HepG2 (cell line): Measurements from ENCODE around the gene RTEL1. TPM values are rescaled to one million over a fixed set of nuclear protein-coding genes. Genes with fewer than 3 reads are reported as not detected.
A peak's percentile ranks its signal among the peaks of the same experiment; 100 is the strongest.

Experiments used
- DR1 ChIP-seq: sonication (generic); formaldehyde crosslinking; IDR thresholded peaks from 2 replicates; pipeline ENCODE4 v1.8.0; 2021; ENCODE audit warnings: mild to moderate bottlenecking, missing genetic modification reagents, inconsistent platforms
- E2F1 ChIP-seq: sonication (generic); formaldehyde crosslinking; IDR thresholded peaks from 2 replicates; pipeline ENCODE4 v1.5.0; 2020; ENCODE audit warnings: missing genetic modification reagents
- EED ChIP-seq: sonication (generic); formaldehyde crosslinking; IDR thresholded peaks from 2 replicates; pipeline ENCODE4 v1.5.0; 2020; ENCODE audit warnings: mild to moderate bottlenecking, missing genetic modification reagents
- FUBP1 ChIP-seq: sonication (generic); formaldehyde crosslinking; IDR thresholded peaks from 2 replicates; pipeline ENCODE4 v1.5.1; 2020; ENCODE audit warnings: missing genetic modification reagents, mild to moderate bottlenecking, borderline replicate concordance
- HIVEP1 ChIP-seq: sonication (generic); formaldehyde crosslinking; IDR thresholded peaks from 2 replicates; pipeline ENCODE4 v1.4.0; 2020; ENCODE audit warnings: mild to moderate bottlenecking, missing genetic modification reagents
- KMT2B ChIP-seq: IDR thresholded peaks from 2 replicates; pipeline ENCODE4 v1.6.1; 2016; ENCODE audit warnings: missing genetic modification reagents, missing compliant biosample characterization
- MED13 ChIP-seq: sonication (generic); formaldehyde crosslinking; IDR thresholded peaks from 2 replicates; pipeline ENCODE4 v1.5.0; 2020; ENCODE audit warnings: missing genetic modification reagents
- SOX13 ChIP-seq, 3 experiments: fragments of 450-650 bp in 1 of 3; sonication (generic) in 1 of 3; formaldehyde crosslinking in 1 of 3; IDR thresholded peaks in 2 of 3; conservative IDR thresholded peaks in 1 of 3; 2 replicates each; pipeline versions ENCODE4 v1.5.0 to v1.6.1; 2016 to 2020; ENCODE audit warnings: antibody characterized with exemption in 1 of 3, mild to moderate bottlenecking in 1 of 3, missing compliant biosample characterization in 1 of 3, missing genetic modification reagents in 1 of 3, moderate library complexity in 1 of 3
- TARDBP ChIP-seq: sonication (generic); formaldehyde crosslinking; IDR thresholded peaks from 2 replicates; pipeline ENCODE4 v1.8.0; 2022; ENCODE audit warnings: mild to moderate bottlenecking, missing genetic modification reagents
- ZBTB42 ChIP-seq: sonication (generic); formaldehyde crosslinking; IDR thresholded peaks from 2 replicates; pipeline ENCODE4 v1.5.0; 2020; ENCODE audit warnings: mild to moderate bottlenecking, missing genetic modification reagents
- ZNF33A ChIP-seq: sonication (generic); formaldehyde crosslinking; IDR thresholded peaks from 2 replicates; pipeline ENCODE4 v1.5.1; 2020; ENCODE audit warnings: missing genetic modification reagents, mild to moderate bottlenecking, moderate library complexity, borderline replicate concordance
- ZNF605 ChIP-seq: sonication (generic); formaldehyde crosslinking; IDR thresholded peaks from 2 replicates; pipeline ENCODE4 v1.8.0; 2022; ENCODE audit warnings: mild to moderate bottlenecking, missing genetic modification reagents
- polyA plus RNA-seq, 8 experiments: library from polyadenylated mRNA; depleted of rRNA in 3 of 8; stranded (reverse) in 7 of 8; unstranded in 1 of 8; fragments of >200 nt; fragmentation: Illumina TruSeq in 4 of 8; extraction: Trizol in 4 of 8; gene quantifications; 2 replicates each; pipeline versions ENCODE4 v1.2.1 to v1.2.3, GENCODE V29; 2011 to 2016; ENCODE audit warnings: low read depth in 4 of 8, missing spikeins in 1 of 8, mixed read lengths in 1 of 8; ENCODE audit not compliant: insufficient read depth in 1 of 8
- total RNA-seq, 5 experiments: library from RNA; depleted of rRNA; stranded (reverse); fragments of >200 nt; fragmentation: Illumina TruSeq; extraction: Trizol; gene quantifications; 2 replicates each; pipeline ENCODE4 v1.2.3, GENCODE V29; 2016; ENCODE audit warnings: low read depth in 1 of 5
- TF ChIP-seq, protein P1 (sequence below): IDR thresholded peaks from 2 replicates; pipeline ENCODE4 v1.6.1; 2016; ENCODE audit warnings: mild to moderate bottlenecking, missing biosample characterization, missing genetic modification reagents
- TF ChIP-seq, protein P2 (sequence below): sonication (generic); formaldehyde crosslinking; IDR thresholded peaks from 2 replicates; pipeline ENCODE4 v1.4.0; 2020; ENCODE audit warnings: missing genetic modification reagents, borderline replicate concordance
- TF ChIP-seq, protein P3 (sequence below): sonication (generic); formaldehyde crosslinking; IDR thresholded peaks from 2 replicates; pipeline ENCODE4 v1.5.1; 2020; ENCODE audit warnings: missing genetic modification reagents, mild to moderate bottlenecking, borderline replicate concordance

The RTEL1 gene
- total and polyA plus RNA-seq, 2 of the 13 experiments (the other 11 are each of a cell fraction or from before 2014, with no cell fraction given) = 21.8 to 36.4 TPM

GRCh38 chr20:63707558-63708300 lies 49.6 kb downstream of the RTEL1 start, which contains the start of the genes ARFRP1 and ZGPAT (continued):
- TF ChIP-seq, protein P1, sequence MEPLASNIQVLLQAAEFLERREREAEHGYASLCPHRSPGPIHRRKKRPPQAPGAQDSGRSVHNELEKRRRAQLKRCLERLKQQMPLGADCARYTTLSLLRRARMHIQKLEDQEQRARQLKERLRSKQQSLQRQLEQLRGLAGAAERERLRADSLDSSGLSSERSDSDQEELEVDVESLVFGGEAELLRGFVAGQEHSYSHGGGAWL (CRISPR knock-in tag) = peak; percentile 97
- TF ChIP-seq DR1 (CRISPR knock-in tag) (peak; percentile 91; the same call in 1 of the 2 replicates), E2F1 (peak; percentile 94), ZBTB42 (CRISPR knock-in tag) (peak; percentile 79; the same call in 1 of the 2 replicates), ZNF33A (no peak), KMT2B (CRISPR knock-in tag) (peak; percentile 88), TARDBP (peak; percentile 99), EED (CRISPR knock-in tag) (peak; percentile 61), SOX13 (IDR thresholded peaks at IDR 0.05) (no peak), SOX13 (CRISPR knock-in tag; conservative IDR thresholded peaks at IDR 0.05 in 1 of 2, IDR thresholded peaks at IDR 0.05 in 1 of 2) (peak in 1 of 2 experiments; percentile 62; a peak in 2 of 4 replicates), MED13 (CRISPR knock-in tag) (peak; percentile 83; the same call in 1 of the 2 replicates), HIVEP1 (no peak; the same call in 1 of the 2 replicates), ZNF605 (peak; percentile 85), FUBP1 (CRISPR knock-in tag) (no peak)
- TF ChIP-seq, protein P2, sequence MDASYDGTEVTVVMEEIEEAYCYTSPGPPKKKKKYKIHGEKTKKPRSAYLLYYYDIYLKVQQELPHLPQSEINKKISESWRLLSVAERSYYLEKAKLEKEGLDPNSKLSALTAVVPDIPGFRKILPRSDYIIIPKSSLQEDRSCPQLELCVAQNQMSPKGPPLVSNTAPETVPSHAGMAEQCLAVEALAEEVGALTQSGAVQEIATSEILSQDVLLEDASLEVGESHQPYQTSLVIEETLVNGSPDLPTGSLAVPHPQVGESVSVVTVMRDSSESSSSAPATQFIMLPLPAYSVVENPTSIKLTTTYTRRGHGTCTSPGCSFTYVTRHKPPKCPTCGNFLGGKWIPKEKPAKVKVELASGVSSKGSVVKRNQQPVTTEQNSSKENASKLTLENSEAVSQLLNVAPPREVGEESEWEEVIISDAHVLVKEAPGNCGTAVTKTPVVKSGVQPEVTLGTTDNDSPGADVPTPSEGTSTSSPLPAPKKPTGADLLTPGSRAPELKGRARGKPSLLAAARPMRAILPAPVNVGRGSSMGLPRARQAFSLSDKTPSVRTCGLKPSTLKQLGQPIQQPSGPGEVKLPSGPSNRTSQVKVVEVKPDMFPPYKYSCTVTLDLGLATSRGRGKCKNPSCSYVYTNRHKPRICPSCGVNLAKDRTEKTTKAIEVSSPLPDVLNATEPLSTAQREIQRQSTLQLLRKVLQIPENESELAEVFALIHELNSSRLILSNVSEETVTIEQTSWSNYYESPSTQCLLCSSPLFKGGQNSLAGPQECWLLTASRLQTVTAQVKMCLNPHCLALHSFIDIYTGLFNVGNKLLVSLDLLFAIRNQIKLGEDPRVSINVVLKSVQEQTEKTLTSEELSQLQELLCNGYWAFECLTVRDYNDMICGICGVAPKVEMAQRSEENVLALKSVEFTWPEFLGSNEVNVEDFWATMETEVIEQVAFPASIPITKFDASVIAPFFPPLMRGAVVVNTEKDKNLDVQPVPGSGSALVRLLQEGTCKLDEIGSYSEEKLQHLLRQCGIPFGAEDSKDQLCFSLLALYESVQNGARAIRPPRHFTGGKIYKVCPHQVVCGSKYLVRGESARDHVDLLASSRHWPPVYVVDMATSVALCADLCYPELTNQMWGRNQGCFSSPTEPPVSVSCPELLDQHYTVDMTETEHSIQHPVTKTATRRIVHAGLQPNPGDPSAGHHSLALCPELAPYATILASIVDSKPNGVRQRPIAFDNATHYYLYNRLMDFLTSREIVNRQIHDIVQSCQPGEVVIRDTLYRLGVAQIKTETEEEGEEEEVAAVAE (CRISPR knock-in tag) = peak; percentile 85
- TF ChIP-seq, protein P3, sequence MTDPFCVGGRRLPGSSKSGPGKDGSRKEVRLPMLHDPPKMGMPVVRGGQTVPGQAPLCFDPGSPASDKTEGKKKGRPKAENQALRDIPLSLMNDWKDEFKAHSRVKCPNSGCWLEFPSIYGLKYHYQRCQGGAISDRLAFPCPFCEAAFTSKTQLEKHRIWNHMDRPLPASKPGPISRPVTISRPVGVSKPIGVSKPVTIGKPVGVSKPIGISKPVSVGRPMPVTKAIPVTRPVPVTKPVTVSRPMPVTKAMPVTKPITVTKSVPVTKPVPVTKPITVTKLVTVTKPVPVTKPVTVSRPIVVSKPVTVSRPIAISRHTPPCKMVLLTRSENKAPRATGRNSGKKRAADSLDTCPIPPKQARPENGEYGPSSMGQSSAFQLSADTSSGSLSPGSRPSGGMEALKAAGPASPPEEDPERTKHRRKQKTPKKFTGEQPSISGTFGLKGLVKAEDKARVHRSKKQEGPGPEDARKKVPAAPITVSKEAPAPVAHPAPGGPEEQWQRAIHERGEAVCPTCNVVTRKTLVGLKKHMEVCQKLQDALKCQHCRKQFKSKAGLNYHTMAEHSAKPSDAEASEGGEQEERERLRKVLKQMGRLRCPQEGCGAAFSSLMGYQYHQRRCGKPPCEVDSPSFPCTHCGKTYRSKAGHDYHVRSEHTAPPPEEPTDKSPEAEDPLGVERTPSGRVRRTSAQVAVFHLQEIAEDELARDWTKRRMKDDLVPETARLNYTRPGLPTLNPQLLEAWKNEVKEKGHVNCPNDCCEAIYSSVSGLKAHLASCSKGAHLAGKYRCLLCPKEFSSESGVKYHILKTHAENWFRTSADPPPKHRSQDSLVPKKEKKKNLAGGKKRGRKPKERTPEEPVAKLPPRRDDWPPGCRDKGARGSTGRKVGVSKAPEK = peak; percentile 55; the same call in 1 of the 2 replicates
